RWPE2 (cell line): ENCODE data around the gene SEC63.

ENCODE experiments used
- ATAC-seq: fragments of 200-7000 bp; cut with Tn5 transposase; 3 replicates; pipeline ENCODE4 v1.9.1; 2021; ENCODE audit warnings: low read depth
- DNase-seq: peaks from one replicate; pipeline ENCODE4 v3.0.0-alpha.2; 2020; ENCODE audit warnings: low spot score
- H3K27ac ChIP-seq: fragments of 450-650 bp; 2 replicates; pipeline ENCODE4 v1.5.1; 2017; ENCODE audit warnings: mild to moderate bottlenecking; ENCODE audit not compliant: poor library complexity, severe bottlenecking
- H3K27me3 ChIP-seq: fragments of 250-450 bp; sonication (Bioruptor Pico); 2 replicates; pipeline ENCODE4 v1.5.1; 2021; ENCODE audit warnings: mild to moderate bottlenecking, moderate library complexity; ENCODE audit not compliant: insufficient read depth, poor library complexity, severe bottlenecking
- H3K36me3 ChIP-seq: fragments of 250-450 bp; sonication (Bioruptor Pico); 2 replicates; pipeline ENCODE4 v1.5.1; 2020; ENCODE audit warnings: low read depth, mild to moderate bottlenecking, moderate library complexity
- H3K4me1 ChIP-seq: fragments of 250-450 bp; sonication (Bioruptor Pico); 2 replicates; pipeline ENCODE4 v1.5.1; 2021; ENCODE audit warnings: mild to moderate bottlenecking, moderate library complexity; ENCODE audit not compliant: insufficient read depth, poor library complexity, severe bottlenecking
- H3K4me3 ChIP-seq: fragments of 250-450 bp; sonication (Bioruptor Pico); 2 replicates; pipeline ENCODE4 v1.5.1; 2021; ENCODE audit warnings: mild to moderate bottlenecking, moderate library complexity; ENCODE audit not compliant: severe bottlenecking
- H3K9me3 ChIP-seq: fragments of 250-450 bp; sonication (Bioruptor Pico); 2 replicates; pipeline ENCODE4 v1.5.1; 2021; ENCODE audit warnings: mild to moderate bottlenecking, moderate library complexity; ENCODE audit not compliant: severe bottlenecking
- CTCF ChIP-seq: fragments of 450-650 bp; IDR thresholded peaks from one replicate; pipeline ENCODE4 v1.5.1; 2017; ENCODE audit warnings: mild to moderate bottlenecking, moderate library complexity; ENCODE audit not compliant: poor library complexity, severe bottlenecking

SEC63 gene, protein sequence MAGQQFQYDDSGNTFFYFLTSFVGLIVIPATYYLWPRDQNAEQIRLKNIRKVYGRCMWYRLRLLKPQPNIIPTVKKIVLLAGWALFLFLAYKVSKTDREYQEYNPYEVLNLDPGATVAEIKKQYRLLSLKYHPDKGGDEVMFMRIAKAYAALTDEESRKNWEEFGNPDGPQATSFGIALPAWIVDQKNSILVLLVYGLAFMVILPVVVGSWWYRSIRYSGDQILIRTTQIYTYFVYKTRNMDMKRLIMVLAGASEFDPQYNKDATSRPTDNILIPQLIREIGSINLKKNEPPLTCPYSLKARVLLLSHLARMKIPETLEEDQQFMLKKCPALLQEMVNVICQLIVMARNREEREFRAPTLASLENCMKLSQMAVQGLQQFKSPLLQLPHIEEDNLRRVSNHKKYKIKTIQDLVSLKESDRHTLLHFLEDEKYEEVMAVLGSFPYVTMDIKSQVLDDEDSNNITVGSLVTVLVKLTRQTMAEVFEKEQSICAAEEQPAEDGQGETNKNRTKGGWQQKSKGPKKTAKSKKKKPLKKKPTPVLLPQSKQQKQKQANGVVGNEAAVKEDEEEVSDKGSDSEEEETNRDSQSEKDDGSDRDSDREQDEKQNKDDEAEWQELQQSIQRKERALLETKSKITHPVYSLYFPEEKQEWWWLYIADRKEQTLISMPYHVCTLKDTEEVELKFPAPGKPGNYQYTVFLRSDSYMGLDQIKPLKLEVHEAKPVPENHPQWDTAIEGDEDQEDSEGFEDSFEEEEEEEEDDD

DNA sequence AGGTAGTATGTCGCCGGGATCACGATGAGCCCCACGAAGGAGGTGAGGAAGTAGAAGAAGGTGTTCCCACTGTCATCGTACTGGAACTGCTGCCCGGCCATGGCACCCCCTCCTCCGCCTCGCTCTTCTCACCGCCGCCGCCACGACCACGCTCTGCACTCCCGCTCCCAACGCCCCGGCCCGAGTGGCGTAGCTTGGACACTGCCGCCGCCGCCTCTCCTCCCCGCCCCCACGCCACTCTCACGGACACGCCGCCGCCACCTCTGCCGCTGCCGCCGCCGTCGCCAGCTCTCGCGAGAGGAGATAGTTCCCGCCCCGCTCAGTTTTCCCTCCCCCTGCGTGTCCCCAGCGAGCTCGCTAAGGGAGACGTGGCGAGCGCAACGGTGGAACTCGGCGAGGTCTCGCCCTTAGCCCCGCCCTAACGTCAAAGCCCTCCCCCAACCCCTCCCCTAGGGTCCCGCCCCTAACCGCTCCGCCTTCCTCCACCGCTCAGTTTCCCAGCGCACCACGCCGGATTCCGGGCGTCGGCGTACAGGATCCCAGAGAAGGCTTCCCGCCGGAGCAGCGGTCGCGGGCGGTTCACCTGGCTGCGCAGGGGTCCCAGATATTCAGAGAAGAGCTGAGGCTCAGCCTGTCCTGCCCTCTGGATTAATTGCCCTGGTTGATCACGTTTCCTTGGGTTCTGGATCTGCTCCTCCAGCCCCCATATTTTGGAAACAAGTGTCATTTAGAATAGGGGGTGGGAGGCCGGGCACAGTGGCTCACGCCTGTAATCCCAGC is at the start of gene SEC63:
Gene SEC63, minus strand, starts transcription at position 300 of the 780 bp plus-strand sequence. Its CDS starts 199 bp downstream, at position 101.
- Histone ChIP-seq H3K36me3 (peaks cover 18% of the 10 kb centered on the region), H3K4me3 (peak within 1 kb of the TSS; percentile 93), H3K27me3 (no peaks in the 10 kb centered on the region), H3K9me3 (no peaks in the 10 kb centered on the region), H3K4me1 (peaks cover 26% of the 10 kb centered on the region), H3K27ac (peak within 1 kb of the TSS; percentile 77)
- TF ChIP-seq CTCF, result no peak
- ATAC-seq (peak; percentile 90), DNase-seq (peak; percentile 96)

DNA sequence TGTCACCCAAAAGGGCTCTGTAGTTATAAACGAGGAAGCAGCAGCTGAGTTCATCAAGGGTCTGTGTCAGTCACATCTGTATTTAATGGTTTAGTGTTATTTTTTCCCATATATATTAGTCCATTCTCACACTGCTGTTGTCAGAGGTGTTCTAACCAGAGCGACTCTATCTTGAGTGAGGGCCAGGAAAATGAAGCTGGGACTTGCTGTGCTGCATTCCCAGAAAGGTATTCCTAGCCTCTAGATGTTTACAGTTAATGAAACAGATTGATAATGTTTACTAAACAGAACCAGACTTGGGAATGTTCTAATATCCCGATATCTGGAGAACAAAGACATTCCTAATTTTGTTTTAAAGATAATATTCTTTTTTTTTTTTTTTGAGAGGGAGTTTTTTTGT is 48.0 kb upstream of the SEC63 start:
- no peak for DNase-seq
- Histone ChIP-seq H3K4me3 (no peak overlapping the region), H3K27ac (no peak overlapping the region), H3K4me1 (peaks cover 3% of the 10 kb centered on the region), H3K36me3 (no peaks in the 10 kb centered on the region), H3K9me3 (no peaks in the 10 kb centered on the region), H3K27me3 (no peaks in the 10 kb centered on the region)
- TF ChIP-seq CTCF, result no peak
- no peak for ATAC-seq

- Histone ChIP-seq H3K27me3 (no peaks in the 10 kb centered on the region), H3K4me1 (peaks cover 3% of the 10 kb centered on the region), H3K27ac (no peak overlapping the region), H3K36me3 (no peaks in the 10 kb centered on the region), H3K4me3 (no peak overlapping the region), H3K9me3 (no peaks in the 10 kb centered on the region)
- DNase-seq (no peak), ATAC-seq (no peak)
- no peak for TF ChIP-seq CTCF
Measured at GRCh38 chr6:108004861-108005260, 46.9 kb upstream of the SEC63 start.

DNA sequence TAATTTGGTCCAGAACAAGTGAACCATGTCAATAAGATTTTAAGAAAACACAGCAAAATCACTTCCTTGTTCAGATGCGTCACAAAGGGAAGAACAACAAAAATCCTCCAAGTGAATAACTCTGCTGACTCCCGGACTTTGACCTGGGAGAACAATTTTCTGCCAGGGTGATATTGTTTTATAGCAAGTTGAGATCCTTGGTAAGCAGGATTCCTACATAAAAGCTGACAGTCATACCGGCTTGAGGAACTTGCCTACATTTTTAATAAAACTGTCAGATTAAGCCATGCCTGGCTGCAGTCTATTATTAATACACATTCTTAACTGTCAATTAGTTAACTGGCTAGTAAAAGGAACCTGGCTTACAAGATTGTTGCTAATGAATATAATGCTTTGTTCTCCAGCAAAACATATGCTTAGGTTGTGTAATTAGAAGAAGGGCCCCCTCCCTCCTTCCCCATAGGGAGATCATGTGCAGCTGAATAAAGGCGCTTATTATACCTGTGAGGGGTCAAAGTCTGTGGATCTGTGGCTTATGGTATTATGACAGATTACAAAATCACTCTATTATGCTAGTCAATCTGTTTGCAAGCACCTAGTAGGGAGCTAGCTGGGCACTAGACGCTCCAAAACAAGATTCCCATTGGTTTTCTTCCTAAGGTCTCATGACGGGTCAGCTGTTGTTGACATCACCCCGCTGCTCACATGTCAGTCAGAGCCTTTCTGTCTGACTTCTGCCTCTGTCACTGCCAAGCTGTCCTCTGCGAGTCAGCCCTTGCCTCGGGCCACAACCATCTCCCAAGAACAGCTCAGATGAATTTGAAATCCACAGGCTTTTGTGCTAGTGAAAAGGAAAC is 44.6 kb upstream of the SEC63 start:
- H3K36me3 ChIP-seq, result no peaks in the 10 kb centered on the region
- DNase-seq (no peak), ATAC-seq (peak; percentile 66)

More for the DNA sequence above, 44.6 kb upstream of the SEC63 start:
- no peak for TF ChIP-seq CTCF
- Histone ChIP-seq H3K4me3 (no peak overlapping the region), H3K27ac (no peak overlapping the region), H3K27me3 (no peaks in the 10 kb centered on the region), H3K9me3 (no peaks in the 10 kb centered on the region), H3K4me1 (peaks cover 3% of the 10 kb centered on the region)
